Rectal smooth muscle tissue (tissue), 1 donor: Measurements from ENCODE around the gene RPRML.

Experiments
- H3K27ac ChIP-seq: one replicate; pipeline ENCODE4 v1.7.0; 2013; ENCODE audit warnings: low read depth, low read length, inconsistent platforms
- H3K27me3 ChIP-seq: one replicate; pipeline ENCODE4 v1.7.0; 2013; ENCODE audit warnings: low read length; ENCODE audit not compliant: control insufficient read depth, insufficient read depth
- H3K36me3 ChIP-seq: one replicate; pipeline ENCODE4 v1.7.0; 2013; ENCODE audit warnings: low read length; ENCODE audit not compliant: control insufficient read depth, insufficient read depth
- H3K4me1 ChIP-seq: one replicate; pipeline ENCODE4 v1.7.0; 2013; ENCODE audit warnings: low read length; ENCODE audit not compliant: control insufficient read depth, insufficient read depth
- H3K4me3 ChIP-seq: one replicate; pipeline ENCODE4 v1.7.0; 2013; ENCODE audit warnings: low read length
- H3K9ac ChIP-seq: one replicate; pipeline ENCODE4 v1.7.0; 2013; ENCODE audit warnings: low read length

The RPRML gene

DNA sequence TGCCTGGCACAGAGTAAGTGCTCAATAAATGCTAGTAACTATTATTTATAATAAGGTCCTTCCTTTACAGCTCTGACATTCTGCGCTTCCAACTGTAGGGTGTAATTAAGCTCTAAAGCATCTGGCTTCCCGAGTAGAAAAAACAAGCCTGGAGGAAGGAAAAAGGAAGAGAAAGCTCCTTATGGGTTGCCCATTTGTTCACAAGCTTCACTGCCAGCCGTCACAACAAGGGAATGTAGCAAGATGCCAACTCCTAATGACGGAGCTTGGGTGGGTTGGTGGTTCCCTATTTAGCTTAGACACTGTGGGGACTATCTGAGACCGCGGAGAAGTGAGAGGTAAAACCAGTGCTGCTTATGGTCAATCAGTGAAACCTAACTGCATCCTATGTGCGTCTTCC is 7.3 kb upstream of the RPRML start:
- no peaks in the 10 kb centered on the region for H3K27me3 ChIP-seq
- H3K4me1 ChIP-seq: no peaks in the 10 kb centered on the region
- H3K9ac ChIP-seq: no peak overlapping the region
- no peak overlapping the region for H3K27ac ChIP-seq
- no peaks in the 10 kb centered on the region for H3K36me3 ChIP-seq
- no peak overlapping the region for H3K4me3 ChIP-seq

DNA sequence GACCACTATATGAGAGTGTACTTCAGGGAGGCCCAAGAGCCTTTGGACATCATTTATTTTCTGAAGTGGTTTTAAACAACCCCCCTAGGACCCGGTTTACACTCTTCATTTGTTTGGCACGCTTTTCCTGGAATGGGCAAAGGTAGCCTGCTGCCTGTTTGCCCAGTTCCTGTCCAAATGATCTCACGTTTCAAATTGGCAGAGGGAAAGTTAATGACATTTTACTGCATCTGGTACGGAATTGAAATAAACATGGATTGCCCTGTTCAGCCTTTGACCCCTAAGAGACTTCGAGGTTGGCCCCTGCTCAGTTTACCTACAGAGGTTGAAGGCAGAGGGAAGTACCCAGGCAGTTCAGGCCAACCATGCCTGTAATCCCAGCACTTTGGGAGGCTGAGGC is 5.8 kb upstream of the RPRML start:
- no peaks in the 10 kb centered on the region for H3K4me1 ChIP-seq
- H3K27ac ChIP-seq: no peak overlapping the region
- H3K27me3 ChIP-seq: no peaks in the 10 kb centered on the region
- H3K4me3 ChIP-seq: no peak overlapping the region
- no peaks in the 10 kb centered on the region for H3K36me3 ChIP-seq
- no peak overlapping the region for H3K9ac ChIP-seq

DNA sequence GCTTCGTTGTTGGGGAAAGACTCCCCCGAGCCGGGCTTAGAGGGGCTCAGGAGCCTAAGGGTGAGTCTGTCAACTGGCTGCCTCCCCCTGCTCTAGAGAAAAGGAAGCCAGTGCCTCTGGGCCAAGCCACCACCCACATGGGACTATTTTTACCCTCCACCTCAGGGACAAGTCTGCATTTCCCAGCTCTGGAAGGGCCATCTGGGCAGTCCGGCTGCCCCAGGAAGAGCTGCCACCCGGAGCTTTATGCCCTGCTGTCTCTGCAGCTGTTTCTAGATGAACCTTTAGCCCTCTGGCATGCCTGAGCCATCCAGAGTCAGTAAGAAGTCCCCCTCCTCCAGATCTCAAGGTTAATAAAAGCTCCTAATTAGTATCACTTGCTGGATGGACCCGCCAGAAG is 5.3 kb upstream of the RPRML start:
- Histone ChIP-seq H3K4me3 (peak overlapping the region; percentile 21), H3K36me3 (no peaks in the 10 kb centered on the region), H3K27ac (no peak overlapping the region), H3K27me3 (peaks cover 2% of the 10 kb centered on the region), H3K9ac (no peak overlapping the region), H3K4me1 (no peaks in the 10 kb centered on the region)

DNA sequence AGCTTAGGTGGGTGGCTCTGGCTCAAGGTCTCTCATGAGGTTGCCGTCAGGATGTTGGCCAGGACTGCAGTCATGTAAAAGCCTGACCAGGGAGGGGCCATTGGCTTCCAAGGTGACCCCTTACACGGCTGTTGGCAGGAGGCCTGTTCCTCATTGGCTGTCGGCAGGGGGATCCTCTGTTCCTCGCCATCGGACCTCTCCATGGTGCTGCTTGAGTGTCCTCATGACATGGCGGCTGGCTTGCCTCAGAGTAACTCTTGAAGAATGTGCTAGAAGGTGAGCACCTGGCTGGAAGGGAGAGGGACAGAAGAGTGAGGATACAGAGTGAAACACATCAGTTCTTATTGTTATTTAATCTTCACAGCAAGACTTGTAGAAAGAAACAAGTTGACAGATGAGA is 4.7 kb upstream of the RPRML start:
- Histone ChIP-seq H3K36me3 (no peaks in the 10 kb centered on the region), H3K4me1 (no peaks in the 10 kb centered on the region), H3K4me3 (no peak overlapping the region), H3K27me3 (peaks cover 7% of the 10 kb centered on the region), H3K9ac (no peak overlapping the region), H3K27ac (no peak overlapping the region)

DNA sequence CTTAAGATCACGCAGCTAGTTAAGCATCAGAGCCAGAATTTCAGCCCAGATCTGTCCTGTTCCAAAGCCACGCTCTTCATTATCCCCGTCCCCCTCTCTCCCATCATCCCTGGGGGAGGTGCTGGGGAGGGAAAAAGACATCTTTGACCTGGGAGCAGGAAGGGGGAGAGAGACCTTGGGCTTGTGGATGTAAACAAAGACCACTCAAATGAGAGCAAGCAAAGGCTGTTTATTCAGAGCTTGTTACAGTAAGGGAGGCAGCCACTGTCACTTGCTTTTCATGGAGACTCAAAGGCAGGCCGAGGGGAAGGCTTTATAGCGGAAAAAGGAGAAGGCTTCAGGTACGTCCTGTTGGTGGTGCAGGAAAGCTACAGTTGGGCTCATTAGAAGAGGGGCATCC is 3.5 kb upstream of the RPRML start:
- Histone ChIP-seq H3K27ac (no peak overlapping the region), H3K9ac (no peak overlapping the region)

DNA sequence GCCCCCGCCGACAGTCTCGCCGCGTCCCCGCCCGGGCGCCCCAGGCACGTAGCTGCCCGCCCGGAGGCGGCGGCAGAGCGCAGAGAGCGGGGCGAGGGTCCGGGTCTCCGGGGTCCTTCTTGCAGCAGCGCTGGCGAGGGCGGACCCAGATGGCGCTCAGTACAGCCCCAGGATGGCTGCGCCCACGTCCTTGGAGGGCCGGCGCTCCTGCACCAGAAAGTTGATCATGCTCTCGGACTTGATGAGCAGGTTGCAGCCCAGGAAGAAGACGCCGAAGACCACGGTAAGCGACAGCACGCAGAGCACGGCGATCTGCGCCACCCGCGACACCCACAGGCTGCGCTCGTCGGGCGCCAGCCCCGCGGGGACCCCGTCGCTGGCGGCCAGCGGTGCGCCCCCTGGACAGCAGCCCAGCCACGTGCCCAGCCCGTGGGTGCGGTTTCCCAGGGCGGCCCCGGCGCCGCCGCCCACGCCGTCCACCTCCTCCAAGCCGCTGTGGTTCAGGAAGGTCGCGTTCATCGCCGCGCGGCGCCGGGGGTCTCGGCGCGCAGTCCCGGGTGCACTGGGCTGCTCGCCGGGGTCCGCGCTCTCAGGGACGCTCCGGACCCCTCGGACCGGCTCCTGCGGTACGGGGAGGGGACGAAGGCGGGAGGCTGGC is 435 bp downstream of the RPRML start:
- Histone ChIP-seq H3K9ac (no peak overlapping the region), H3K36me3 (no peaks in the 10 kb centered on the region), H3K27me3 (peaks cover 17% of the 10 kb centered on the region), H3K4me1 (no peaks in the 10 kb centered on the region), H3K4me3 (peak overlapping the region; percentile 57), H3K27ac (no peak overlapping the region)

More for the DNA sequence above, 3.5 kb upstream of the RPRML start:
- Histone ChIP-seq H3K4me1 (no peaks in the 10 kb centered on the region), H3K36me3 (no peaks in the 10 kb centered on the region), H3K4me3 (no peak overlapping the region), H3K27me3 (peaks cover 17% of the 10 kb centered on the region)

DNA sequence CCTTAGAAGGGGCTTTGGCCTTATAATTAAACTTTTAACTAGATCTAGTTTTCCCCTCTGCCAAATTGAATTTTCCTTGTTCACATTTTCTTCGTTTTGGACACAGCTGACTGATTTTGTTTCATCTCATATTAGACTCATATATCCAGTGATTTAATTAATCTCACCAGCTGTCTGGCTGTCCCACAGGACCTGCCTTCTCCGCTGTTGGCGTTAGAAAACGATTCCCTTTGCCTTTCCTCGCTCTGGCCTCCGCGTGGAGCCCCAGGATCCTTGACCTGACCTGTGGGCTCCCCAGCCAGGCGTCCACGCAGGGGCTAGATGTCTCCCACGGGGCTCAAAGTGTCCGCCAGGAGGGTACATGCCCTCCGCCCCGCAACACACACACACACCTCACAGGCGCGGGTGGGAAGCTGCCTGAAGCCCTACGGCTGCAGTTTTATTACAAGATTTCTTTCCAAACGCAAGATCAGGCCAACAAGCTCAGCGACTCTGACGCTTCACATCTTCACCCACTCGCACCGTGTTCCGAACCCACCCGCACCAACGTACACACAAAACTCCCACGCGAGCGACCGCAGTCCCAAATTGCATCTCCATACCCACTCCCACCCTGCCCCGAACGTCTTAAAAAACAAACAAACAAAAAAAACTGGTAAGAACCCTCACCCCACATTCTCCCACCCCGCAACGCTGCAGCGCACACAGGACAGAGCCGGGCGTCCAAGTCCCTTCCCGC is 1.1 kb downstream of the RPRML start:
- Histone ChIP-seq H3K9ac (no peak overlapping the region), H3K27ac (no peak overlapping the region), H3K27me3 (peaks cover 17% of the 10 kb centered on the region), H3K4me3 (peak overlapping the region; percentile 57), H3K4me1 (no peaks in the 10 kb centered on the region), H3K36me3 (no peaks in the 10 kb centered on the region)

DNA sequence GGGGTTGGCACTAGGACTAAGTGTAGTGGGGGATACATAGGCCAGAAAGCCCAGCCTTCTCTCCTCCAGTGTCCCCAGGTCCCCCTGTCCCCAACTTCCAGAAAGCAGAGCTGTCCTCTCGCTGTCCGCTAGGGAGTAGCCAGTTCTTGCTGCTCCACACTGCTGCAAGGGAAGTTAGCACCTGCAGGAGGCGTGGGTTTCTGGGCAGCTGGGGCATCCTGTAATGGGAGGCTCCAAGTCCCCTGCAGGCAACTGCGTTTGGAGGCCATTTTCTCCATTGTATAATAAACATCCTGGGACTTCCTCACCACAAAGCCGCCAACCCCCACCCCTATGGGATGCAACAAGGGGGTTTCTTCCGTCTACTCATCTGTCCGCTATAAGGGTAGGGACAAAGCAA is 1.7 kb downstream of the RPRML start:
- Histone ChIP-seq H3K9ac (no peak overlapping the region), H3K27me3 (peaks cover 17% of the 10 kb centered on the region), H3K4me1 (no peaks in the 10 kb centered on the region), H3K36me3 (no peaks in the 10 kb centered on the region), H3K4me3 (no peak overlapping the region), H3K27ac (no peak overlapping the region)

DNA sequence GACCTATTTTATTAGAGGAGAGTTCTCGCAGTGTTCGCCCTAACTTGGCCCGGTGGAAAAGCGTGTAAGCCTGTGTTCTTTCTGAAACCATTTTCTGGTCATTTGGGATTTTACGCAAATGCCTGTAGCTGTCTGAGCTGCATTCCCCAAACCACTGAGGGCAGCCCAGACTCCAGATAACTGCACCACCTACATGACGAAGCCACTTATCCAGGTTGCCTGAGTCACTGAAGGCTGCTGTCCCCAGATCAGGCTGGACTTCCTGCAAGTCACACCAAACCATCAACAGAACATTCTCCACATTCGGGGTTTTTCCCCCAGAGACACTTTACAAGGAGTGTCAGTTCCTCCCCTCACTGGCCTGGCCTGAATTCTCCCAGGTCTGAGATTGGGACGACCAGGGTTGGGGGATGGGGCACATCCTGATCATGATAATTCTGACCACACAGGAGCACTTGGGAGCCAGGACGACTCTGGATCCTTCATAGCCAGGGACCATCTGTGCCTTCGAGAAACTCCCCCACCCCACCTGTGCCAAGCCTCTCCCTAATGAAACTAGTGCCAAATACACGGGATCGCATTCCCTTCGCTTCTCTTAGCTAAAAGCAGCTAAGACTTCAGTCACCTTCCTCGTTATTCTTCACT is 2.3 kb downstream of the RPRML start:
- H3K4me1 ChIP-seq: no peaks in the 10 kb centered on the region
- H3K36me3 ChIP-seq: no peaks in the 10 kb centered on the region
- peaks cover 17% of the 10 kb centered on the region for H3K27me3 ChIP-seq
- no peak overlapping the region for H3K27ac ChIP-seq
- no peak overlapping the region for H3K4me3 ChIP-seq
- no peak overlapping the region for H3K9ac ChIP-seq

DNA sequence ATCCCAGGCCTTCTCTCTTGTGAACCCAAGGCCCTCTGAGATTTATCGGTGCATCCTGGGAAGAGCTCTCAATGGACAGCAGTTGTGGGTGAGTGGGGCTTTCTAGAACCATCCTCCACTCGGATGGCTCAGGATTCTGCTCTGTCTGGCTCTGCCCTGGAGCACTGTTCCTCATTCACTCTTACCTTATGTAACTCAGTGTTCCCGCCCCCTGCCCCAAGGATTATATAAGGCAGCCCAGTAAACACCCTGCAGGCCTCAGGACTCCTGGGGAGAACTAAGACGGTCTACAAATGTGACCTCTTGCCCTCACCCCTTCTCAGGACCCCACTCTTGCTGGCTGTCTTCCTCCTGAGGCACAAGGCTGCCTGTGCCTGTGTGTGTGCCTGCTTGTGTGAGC is 3.8 kb downstream of the RPRML start:
- Histone ChIP-seq H3K4me3 (no peak overlapping the region), H3K4me1 (no peaks in the 10 kb centered on the region), H3K9ac (no peak overlapping the region), H3K27ac (no peak overlapping the region), H3K36me3 (no peaks in the 10 kb centered on the region), H3K27me3 (peaks cover 17% of the 10 kb centered on the region)

DNA sequence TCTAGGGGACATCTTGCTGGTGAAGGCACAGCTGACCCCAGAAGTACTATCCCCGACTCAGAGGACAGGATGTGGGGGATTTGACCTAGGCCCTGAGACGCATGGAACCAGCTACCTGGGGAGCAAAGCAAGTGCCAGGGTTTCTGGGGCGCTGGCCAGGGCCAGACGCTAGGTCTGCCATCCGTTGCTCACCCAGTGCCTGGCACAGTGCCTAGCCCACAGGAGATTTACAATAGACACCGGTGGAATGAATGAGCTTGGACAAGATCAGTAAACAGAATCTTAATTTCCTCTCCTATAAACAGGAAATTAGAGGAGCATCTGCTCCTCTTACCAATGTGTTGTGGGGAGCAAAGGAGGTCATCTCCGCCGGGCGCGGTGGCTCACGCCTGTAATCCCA is 5.0 kb downstream of the RPRML start:
- H3K9ac ChIP-seq: no peak overlapping the region
- peaks cover 13% of the 10 kb centered on the region for H3K27me3 ChIP-seq
- H3K36me3 ChIP-seq: no peaks in the 10 kb centered on the region
- no peak overlapping the region for H3K27ac ChIP-seq
- no peaks in the 10 kb centered on the region for H3K4me1 ChIP-seq
- H3K4me3 ChIP-seq: no peak overlapping the region

DNA sequence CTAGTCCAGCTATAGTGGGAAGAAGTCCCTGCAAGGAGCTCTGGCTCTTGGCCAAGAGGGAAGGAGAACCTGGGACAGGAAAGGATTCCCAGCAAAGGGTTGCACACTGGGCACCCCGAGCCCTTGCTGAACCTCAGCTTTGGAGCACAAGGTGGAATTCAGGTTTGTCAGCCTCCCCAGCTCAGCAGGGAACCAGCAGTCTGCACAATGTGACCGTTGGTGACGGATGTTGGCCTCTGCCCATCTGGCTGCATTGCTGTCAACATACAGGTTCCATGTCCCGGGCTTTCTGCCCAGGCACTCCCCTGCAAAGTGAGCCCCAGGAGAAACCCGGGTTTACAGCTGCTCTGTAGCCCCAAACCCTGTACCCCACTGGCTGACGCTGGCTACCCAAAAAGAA is 6.7 kb downstream of the RPRML start:
- no peak overlapping the region for H3K9ac ChIP-seq
- H3K27ac ChIP-seq: no peak overlapping the region
- no peaks in the 10 kb centered on the region for H3K27me3 ChIP-seq
- H3K4me1 ChIP-seq: no peaks in the 10 kb centered on the region
- no peak overlapping the region for H3K4me3 ChIP-seq
- H3K36me3 ChIP-seq: no peaks in the 10 kb centered on the region
